GM19372 (cell line): Measurements from ENCODE around the gene NT5DC4.
"Not testable (repeated sequence)": the region's sequence is repeated elsewhere in the genome, so short reads cannot be mapped to it uniquely, and the experiment has no call there.

ENCODE experiments used
- ATAC-seq: cut with Tn5 transposase; IDR thresholded peaks from one replicate; pipeline ENCODE4 v1.9.1; 2021; ENCODE audit warnings: mild to moderate bottlenecking, low read depth, moderate library complexity; ENCODE audit not compliant: unreplicated experiment

The NT5DC4 gene

GRCh38 chr2:112698834-112699515 is 21.8 kb upstream of the NT5DC4 start:
- ATAC-seq: no peak

- ATAC-seq: no peak
These were observed 20.7 kb upstream of the NT5DC4 start for GRCh38 chr2:112699984-112700667.

GRCh38 chr2:112701052-112701451 is 19.8 kb upstream of the NT5DC4 start:
- ATAC-seq: no peak

GRCh38 chr2:112703684-112704083 is 17.1 kb upstream of the NT5DC4 start:
- ATAC-seq: no peak

GRCh38 chr2:112705575-112705974 is 15.2 kb upstream of the NT5DC4 start:
- ATAC-seq: no peak

GRCh38 chr2:112706170-112706664 is 14.6 kb upstream of the NT5DC4 start:
- no peak for ATAC-seq

- ATAC-seq: not testable (repeated sequence)
These were observed 13.9 kb upstream of the NT5DC4 start for GRCh38 chr2:112706947-112707346.

GRCh38 chr2:112708968-112709367 is 11.9 kb upstream of the NT5DC4 start:
- no peak for ATAC-seq

- ATAC-seq: no peak
These were observed 11.1 kb upstream of the NT5DC4 start for GRCh38 chr2:112709703-112710102.

GRCh38 chr2:112710956-112711750 is 9.7 kb upstream of the NT5DC4 start:
- no peak for ATAC-seq

GRCh38 chr2:112712465-112712864 is 8.4 kb upstream of the NT5DC4 start:
- no peak for ATAC-seq

- ATAC-seq: no peak
These were observed 7.8 kb upstream of the NT5DC4 start for GRCh38 chr2:112712903-112713584.

GRCh38 chr2:112713585-112713925 is 7.3 kb upstream of the NT5DC4 start:
- ATAC-seq: no peak

- ATAC-seq: no peak
These were observed 6.9 kb upstream of the NT5DC4 start for GRCh38 chr2:112713926-112714325.

- ATAC-seq: no peak
These were observed 6.5 kb upstream of the NT5DC4 start for GRCh38 chr2:112714331-112714730.

- no peak for ATAC-seq
These were observed 5.8 kb upstream of the NT5DC4 start for GRCh38 chr2:112714836-112715631.

- not testable (repeated sequence) for ATAC-seq
These were observed 4.7 kb upstream of the NT5DC4 start for GRCh38 chr2:112716094-112716493.

GRCh38 chr2:112716826-112717352 is 3.9 kb upstream of the NT5DC4 start:
- ATAC-seq: not testable (repeated sequence)

- no peak for ATAC-seq
These were observed 1.9 kb upstream of the NT5DC4 start for GRCh38 chr2:112718863-112719370.
